Liver (tissue), 9 donors: Measurements from ENCODE around the gene SMG7. TPM values are rescaled to one million over a fixed set of nuclear protein-coding genes. Genes with fewer than 3 reads are reported as not detected.

Experiments
- DNase-seq: peaks from one replicate; pipeline ENCODE4 v3.0.0-alpha.2; 2017; ENCODE audit warnings: low spot score
- H3K27ac ChIP-seq, 2 donors: one replicate each; pipeline ENCODE4 v1.7.0; 2013; ENCODE audit warnings: inconsistent platforms in 2 of 2, low read length in 2 of 2, control low read depth in 1 of 2, low read depth in 1 of 2, mild to moderate bottlenecking in 1 of 2
- H3K27me3 ChIP-seq, 4 donors: one replicate each; pipeline versions ENCODE4 v1.6.1 to v1.7.0; 2013; ENCODE audit warnings: low read length in 3 of 4, inconsistent platforms in 1 of 4, mild to moderate bottlenecking in 1 of 4, moderate library complexity in 1 of 4; ENCODE audit not compliant: control insufficient read depth in 4 of 4, insufficient read depth in 4 of 4
- H3K36me3 ChIP-seq, 4 donors: one replicate each; pipeline versions ENCODE4 v1.6.1 to v1.7.0; 2013; ENCODE audit warnings: low read length in 3 of 4, mild to moderate bottlenecking in 3 of 4, low read depth in 1 of 4, moderate library complexity in 1 of 4; ENCODE audit not compliant: control insufficient read depth in 4 of 4, insufficient read depth in 3 of 4
- H3K4me1 ChIP-seq, 4 donors: one replicate each; pipeline versions ENCODE4 v1.6.1 to v1.7.0; 2013; ENCODE audit warnings: low read length in 3 of 4, mild to moderate bottlenecking in 3 of 4, moderate library complexity in 1 of 4; ENCODE audit not compliant: control insufficient read depth in 4 of 4, insufficient read depth in 4 of 4
- H3K4me3 ChIP-seq, 3 donors: one replicate each; pipeline versions ENCODE4 v1.6.1 to v1.7.0; 2013; ENCODE audit warnings: low read length in 3 of 3, control low read depth in 1 of 3, low read depth in 1 of 3, mild to moderate bottlenecking in 1 of 3
- H3K9ac ChIP-seq, 2 donors: one replicate each; pipeline ENCODE4 v1.7.0; 2013; ENCODE audit warnings: low read length in 2 of 2, mild to moderate bottlenecking in 2 of 2, moderate library complexity in 2 of 2, control low read depth in 1 of 2, low read depth in 1 of 2
- H3K9me3 ChIP-seq, 4 donors: one replicate each; pipeline versions ENCODE4 v1.6.1 to v1.7.0; 2013; ENCODE audit warnings: low read length in 3 of 4; ENCODE audit not compliant: control insufficient read depth in 4 of 4
- EGR1 ChIP-seq, 2 donors: IDR thresholded peaks; 2 replicates each; pipeline ENCODE4 v1.6.1; 2016 to 2018; ENCODE audit warnings: antibody characterized with exemption in 2 of 2, low read depth in 2 of 2
- FOXA1 ChIP-seq: IDR thresholded peaks from 2 replicates; pipeline ENCODE4 v1.6.1; 2016; ENCODE audit warnings: antibody characterized with exemption
- FOXA2 ChIP-seq: IDR thresholded peaks from 2 replicates; pipeline ENCODE4 v1.6.1; 2016; ENCODE audit warnings: antibody characterized with exemption
- GABPA ChIP-seq, 2 donors: IDR thresholded peaks in 1 of 2; conservative IDR thresholded peaks in 1 of 2; 2 replicates each; pipeline ENCODE4 v1.6.1; 2016; ENCODE audit warnings: antibody characterized with exemption in 2 of 2, mild to moderate bottlenecking in 1 of 2, moderate library complexity in 1 of 2
- HNF4A ChIP-seq, 2 donors: conservative IDR thresholded peaks; 2 replicates each; pipeline ENCODE4 v1.6.1; 2016; ENCODE audit warnings: antibody characterized with exemption in 2 of 2, mild to moderate bottlenecking in 2 of 2
- RXRA ChIP-seq, 2 donors: IDR thresholded peaks; 2 replicates each; pipeline ENCODE4 v1.6.1; 2017 to 2018; ENCODE audit warnings: antibody characterized with exemption in 2 of 2, mild to moderate bottlenecking in 1 of 2
- SP1 ChIP-seq: IDR thresholded peaks from 2 replicates; pipeline ENCODE4 v1.6.1; 2018; ENCODE audit warnings: antibody characterized with exemption, mild to moderate bottlenecking
- TAF1 ChIP-seq: conservative IDR thresholded peaks from 2 replicates; pipeline ENCODE4 v1.6.1; 2016; ENCODE audit warnings: antibody characterized with exemption, mild to moderate bottlenecking
- YY1 ChIP-seq: IDR thresholded peaks from 2 replicates; pipeline ENCODE4 v1.6.1; 2016; ENCODE audit warnings: antibody characterized with exemption, mild to moderate bottlenecking
- WGBS: extraction: QIAGEN DNeasy Blood & Tissue Kit; methylation state at CpG from one replicate; pipeline ENCODE4 v1.1.7; 2013; 5-methylcytosine and 5-hydroxymethylcytosine counted together
- polyA plus RNA-seq, 2 donors: library from polyadenylated mRNA; stranded (reverse) in 1 of 2; unstranded in 1 of 2; fragments of 200-250 nt in 1 of 2; fragments of >200 nt in 1 of 2; fragmentation: Nextera tagmentation in 1 of 2; extraction: Ambion mirVana in 1 of 2; gene quantifications; one replicate each; pipeline versions ENCODE4 v1.2.1 to v1.2.3, GENCODE V29; 2013 to 2015
- total RNA-seq, 2 donors: library from RNA; depleted of rRNA; stranded (reverse); fragments of >200 nt; gene quantifications; one replicate each; pipeline ENCODE4 v1.2.3, GENCODE V29; 2014
- TF ChIP-seq, protein P1 (sequence below): IDR thresholded peaks from 2 replicates; pipeline ENCODE4 v1.6.1; 2016; ENCODE audit warnings: antibody characterized with exemption
- TF ChIP-seq, protein P2 (sequence below): IDR thresholded peaks from 2 replicates; pipeline ENCODE4 v1.6.1; 2016; ENCODE audit warnings: antibody characterized with exemption
- donor health status: healthy.
- donor health status: healthy.
- donor health status: healthy.
- donor health status: healthy.
- donor health status: healthy.

SMG7 gene
- total and polyA plus RNA-seq, 4 donors = 9.5 to 28.7 (median 13.6) TPM

DNA sequence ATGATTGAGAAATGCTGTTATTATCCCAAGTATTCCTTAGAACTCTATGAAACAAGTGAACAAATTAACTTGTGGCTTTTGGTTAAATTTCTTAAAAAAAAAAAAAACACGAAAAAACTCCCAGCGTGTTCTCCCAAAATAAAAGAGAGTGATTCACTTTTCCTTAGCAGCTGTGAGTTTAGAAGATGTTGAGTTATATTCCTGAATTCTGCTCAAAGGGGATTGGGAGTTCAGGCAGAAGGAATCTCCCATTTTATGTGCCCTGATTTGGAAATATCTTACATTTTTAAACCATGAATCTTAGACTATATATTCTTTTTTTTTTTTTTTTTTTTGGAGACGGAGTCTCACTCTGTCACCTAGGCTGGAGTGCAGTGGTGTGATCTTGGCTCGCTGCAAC, 34.3 kb downstream of the SMG7 start:
- H3K27ac ChIP-seq = no peak overlapping the region
- TF ChIP-seq GABPA (IDR thresholded peaks at IDR 0.05 in 1 of 2, conservative IDR thresholded peaks at IDR 0.05 in 1 of 2) = no peak
- TF ChIP-seq, protein P1, sequence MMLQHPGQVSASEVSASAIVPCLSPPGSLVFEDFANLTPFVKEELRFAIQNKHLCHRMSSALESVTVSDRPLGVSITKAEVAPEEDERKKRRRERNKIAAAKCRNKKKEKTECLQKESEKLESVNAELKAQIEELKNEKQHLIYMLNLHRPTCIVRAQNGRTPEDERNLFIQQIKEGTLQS = no peak
- TF ChIP-seq FOXA1 = no peak
- H3K36me3 ChIP-seq = no peaks in the 10 kb centered on the region
- H3K9me3 ChIP-seq = no peaks in the 10 kb centered on the region
- H3K9ac ChIP-seq = no peak overlapping the region
- 94% methylated on average over 4 of the region's 4 CpGs for WGBS
- peaks cover 0 to 5% (median 3%) of the 10 kb centered on the region in 4 donors for H3K4me1 ChIP-seq
- H3K27me3 ChIP-seq = no peaks in the 10 kb centered on the region
- DNase-seq = no peak
- H3K4me3 ChIP-seq = no peak overlapping the region

DNA sequence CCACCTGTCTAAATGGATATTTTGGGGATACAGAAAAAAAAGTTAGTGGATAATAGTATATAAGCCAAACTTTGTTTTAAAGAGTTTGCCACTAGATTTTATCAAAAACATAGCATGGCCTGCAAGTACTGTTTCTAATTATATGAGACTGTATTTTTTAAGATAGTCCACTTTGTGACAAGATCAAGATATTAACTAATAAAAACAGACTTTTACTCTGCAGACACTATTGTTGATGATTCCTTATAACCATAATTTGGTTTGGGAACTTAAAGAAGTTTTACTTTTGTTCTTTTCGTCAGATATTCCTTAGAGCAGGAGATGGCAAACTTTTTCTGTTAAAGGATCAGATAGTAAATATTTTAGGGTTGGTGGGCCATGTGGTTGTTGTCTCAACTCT, 36.4 kb downstream of the SMG7 start:
- H3K27ac ChIP-seq = no peak overlapping the region
- TF ChIP-seq YY1 (no peak), FOXA1 (no peak), RXRA (IDR thresholded peaks at IDR 0.05) (no peak)
- TF ChIP-seq, protein P2, sequence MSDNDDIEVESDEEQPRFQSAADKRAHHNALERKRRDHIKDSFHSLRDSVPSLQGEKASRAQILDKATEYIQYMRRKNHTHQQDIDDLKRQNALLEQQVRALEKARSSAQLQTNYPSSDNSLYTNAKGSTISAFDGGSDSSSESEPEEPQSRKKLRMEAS = no peak
- H3K4me1 ChIP-seq = peaks cover 0 to 1% (median 0%) of the 10 kb centered on the region in 4 donors
- WGBS = 88% methylated on average over 1 of the region's 1 CpG
- no peak overlapping the region for H3K9ac ChIP-seq
- no peaks in the 10 kb centered on the region for H3K9me3 ChIP-seq
- no peaks in the 10 kb centered on the region for H3K27me3 ChIP-seq
- DNase-seq = no peak
- H3K36me3 ChIP-seq = no peaks in the 10 kb centered on the region
- H3K4me3 ChIP-seq = no peak overlapping the region

DNA sequence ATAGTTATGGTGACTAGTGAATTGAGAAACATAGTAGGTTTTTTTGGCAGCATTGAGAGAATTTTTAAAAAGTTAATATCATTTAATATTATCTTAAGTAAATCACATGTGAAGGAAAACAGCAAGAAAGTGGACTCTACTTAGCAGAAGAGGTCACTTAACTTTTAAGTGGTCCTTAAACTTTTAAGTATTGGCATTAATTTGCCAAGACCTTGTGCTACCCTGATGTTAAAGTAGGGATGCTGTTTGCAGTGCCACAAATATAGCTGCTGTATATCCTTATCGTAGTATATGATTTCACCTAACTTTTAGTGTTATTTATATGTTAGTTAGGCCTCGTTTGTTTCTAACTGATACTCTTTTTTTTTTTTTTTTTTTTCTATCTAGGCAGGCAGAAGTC, 40.2 kb downstream of the SMG7 start:
- peaks cover 1 to 10% (median 6%) of the 10 kb centered on the region in 4 donors for H3K36me3 ChIP-seq
- H3K27ac ChIP-seq = no peak overlapping the region
- H3K4me3 ChIP-seq = no peak overlapping the region
- no peaks in the 10 kb centered on the region for H3K9me3 ChIP-seq
- H3K9ac ChIP-seq = no peak overlapping the region
- no peak for TF ChIP-seq SP1
- no peak for TF ChIP-seq HNF4A (conservative IDR thresholded peaks at IDR 0.05)
- no peak for TF ChIP-seq YY1
- no peak for TF ChIP-seq FOXA2
- no peak for TF ChIP-seq TAF1
- no peak for TF ChIP-seq EGR1 (IDR thresholded peaks at IDR 0.05; ENCODE audit: low read depth in 2 of 2)
- H3K27me3 ChIP-seq = no peaks in the 10 kb centered on the region
- peaks cover 0 to 1% (median 0%) of the 10 kb centered on the region in 4 donors for H3K4me1 ChIP-seq
- no peak for DNase-seq
- WGBS = 92% methylated on average over 2 of the region's 2 CpGs

DNA sequence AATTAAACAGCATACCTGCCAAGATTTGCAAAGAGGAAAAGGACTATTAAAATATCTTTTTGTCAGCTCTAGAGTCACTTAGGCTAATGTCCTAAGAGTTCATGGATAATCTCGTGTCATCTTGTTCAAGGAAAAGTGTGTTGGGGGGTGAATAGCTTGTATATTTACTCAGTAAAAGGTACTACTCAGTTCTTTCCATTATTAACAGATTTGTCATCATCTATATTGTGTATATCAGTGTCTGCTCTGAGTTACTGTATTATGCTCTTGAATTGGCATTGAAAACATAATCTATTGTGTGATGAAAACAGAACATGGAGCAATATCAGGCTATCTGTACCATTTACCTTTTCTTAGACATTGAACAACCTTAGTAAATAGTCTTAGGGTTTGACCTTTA, 41.9 kb downstream of the SMG7 start:
- no peak for DNase-seq
- no peaks in the 10 kb centered on the region for H3K9me3 ChIP-seq
- 96% methylated on average over 1 of the region's 1 CpG for WGBS
- no peak overlapping the region for H3K9ac ChIP-seq
- H3K4me1 ChIP-seq = peaks cover 0 to 1% (median 0%) of the 10 kb centered on the region in 4 donors
- H3K27ac ChIP-seq = no peak overlapping the region
- H3K27me3 ChIP-seq = no peaks in the 10 kb centered on the region
- TF ChIP-seq YY1 = no peak
- TF ChIP-seq FOXA1 = no peak
- TF ChIP-seq, protein P1 = no peak
- no peak overlapping the region for H3K4me3 ChIP-seq
- peaks cover 3 to 21% (median 9%) of the 10 kb centered on the region in 4 donors for H3K36me3 ChIP-seq
